Spleen (tissue), 7 donors: ENCODE results near the gene UPK1A.

ENCODE experiments used
- CTCF ChIP-seq, 11 experiments: fragments of 200-600 bp in 7 of 11; fragments of 450-650 bp in 4 of 11; sonication (generic) in 4 of 11; IDR thresholded peaks in 8 of 11; conservative IDR thresholded peaks in 3 of 11; 1 replicate in 7 of 11; 2 replicates in 4 of 11; pipeline versions ENCODE4 v1.4.0 to v1.8.0; 2016 to 2021; ENCODE audit warnings: antibody characterized with exemption in 11 of 11, inconsistent platforms in 4 of 11, mild to moderate bottlenecking in 1 of 11
- POLR2A ChIP-seq, 3 donors: fragments of 450-650 bp; IDR thresholded peaks; one replicate each; pipeline ENCODE4 v1.5.1; 2017; ENCODE audit warnings: antibody characterized with exemption in 3 of 3, mild to moderate bottlenecking in 1 of 3
- donor health status: DM: no; HTN: no; CAD: no; lungs with moderate emphysema.
- donor health status: DM: no; HTN: no; CAD: no.
- donor health status: DM: no; HTN: no; CAD: no.

GRCh38 chr19:35641515-35642151, 24.7 kb upstream of the UPK1A start, which contains the start of gene ETV2:
- TF ChIP-seq CTCF (IDR thresholded peaks at IDR 0.05 in 8 of 11, conservative IDR thresholded peaks at IDR 0.05 in 3 of 11) (no peak), POLR2A (IDR thresholded peaks at IDR 0.05) (no peak)
